BLaER1 (cell line): Measurements from ENCODE around the gene PLA2G6.
A peak's percentile ranks its signal among the peaks of the same experiment; 100 is the strongest.

Source experiments
- H3K27ac ChIP-seq: shearing (Covaris generic); formaldehyde crosslinking; 2 replicates; pipeline ENCODE4 v1.8.1; 2022
- H3K27me3 ChIP-seq: shearing (Covaris generic); formaldehyde crosslinking; 2 replicates; pipeline ENCODE4 v1.8.1; 2022
- H3K36me3 ChIP-seq: shearing (Covaris generic); formaldehyde crosslinking; 2 replicates; pipeline ENCODE4 v1.8.1; 2022
- H3K4me1 ChIP-seq: shearing (Covaris generic); formaldehyde crosslinking; 2 replicates; pipeline ENCODE4 v1.8.1; 2022
- H3K4me2 ChIP-seq: shearing (Covaris generic); formaldehyde crosslinking; 2 replicates; pipeline ENCODE4 v1.8.1; 2022
- H3K4me3 ChIP-seq: shearing (Covaris generic); formaldehyde crosslinking; 2 replicates; pipeline ENCODE4 v1.8.1; 2022
- H3K9ac ChIP-seq: shearing (Covaris generic); formaldehyde crosslinking; 2 replicates; pipeline ENCODE4 v1.8.1; 2022
- H3K9me3 ChIP-seq: shearing (Covaris generic); formaldehyde crosslinking; 2 replicates; pipeline ENCODE4 v1.8.1; 2022
- H4K20me1 ChIP-seq: shearing (Covaris generic); formaldehyde crosslinking; 2 replicates; pipeline ENCODE4 v1.8.1; 2022
- Cebpa-rat ChIP-seq: shearing (Covaris generic); IDR thresholded peaks from 2 replicates; pipeline ENCODE4 v1.8.1; 2022

The PLA2G6 gene

DNA sequence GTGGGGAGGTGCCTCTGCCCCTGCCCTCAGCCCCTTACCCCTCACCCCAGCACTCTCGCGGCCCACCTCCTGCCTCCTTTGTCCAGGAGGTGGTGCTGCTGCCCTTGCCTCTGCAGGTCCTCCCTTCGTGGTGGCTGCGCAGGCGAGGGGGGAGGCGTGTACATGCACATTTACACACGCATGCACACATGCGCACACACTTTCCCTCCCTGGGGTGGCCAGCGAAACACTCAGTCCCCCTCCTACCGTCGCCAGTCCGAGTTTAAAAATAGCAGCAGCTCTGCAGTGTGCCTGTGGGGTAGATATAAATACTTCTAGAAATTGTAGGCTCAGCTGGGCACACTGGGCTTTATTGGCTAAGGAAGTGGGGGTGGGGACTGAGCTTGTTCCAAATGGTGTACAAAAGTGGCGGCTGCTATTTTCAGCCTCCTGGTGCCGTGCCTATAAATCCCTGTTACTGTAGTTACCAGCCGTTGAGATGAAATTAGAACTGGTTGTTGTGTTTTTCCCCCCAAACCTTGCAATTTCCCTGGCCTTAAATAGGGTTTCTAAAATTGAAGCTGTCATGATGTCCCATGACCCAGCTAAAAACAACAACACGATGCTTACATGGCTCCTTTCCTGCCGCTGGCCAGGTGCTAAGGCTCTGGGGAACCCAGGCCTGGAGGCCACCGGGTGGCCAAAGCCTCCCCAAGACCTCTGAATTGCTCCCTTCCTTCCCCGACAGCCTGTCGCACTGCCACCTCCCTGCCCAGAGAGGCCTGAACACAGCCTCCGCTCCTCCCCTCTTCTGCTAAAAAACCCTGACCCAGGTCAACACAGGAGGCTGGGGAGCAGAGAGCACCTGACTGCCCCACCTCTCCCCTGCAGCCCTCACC is 112.0 kb downstream of the PLA2G6 start:
- peak overlapping the region; percentile 98 for H3K4me2 ChIP-seq
- H3K27me3 ChIP-seq, result no peaks in the 10 kb centered on the region
- peak overlapping the region; percentile 93 for H3K9ac ChIP-seq
- no peaks in the 10 kb centered on the region for H3K9me3 ChIP-seq
- H3K4me3 ChIP-seq, result peak overlapping the region; percentile 70
- peaks cover 93% of the 10 kb centered on the region for H3K4me1 ChIP-seq
- peak overlapping the region; percentile 98 for H3K27ac ChIP-seq
- TF ChIP-seq Cebpa-rat, result no peak
- H3K36me3 ChIP-seq, result peaks cover 17% of the 10 kb centered on the region; the same call in 1 of the 2 replicates
- no peaks in the 10 kb centered on the region for H4K20me1 ChIP-seq

DNA sequence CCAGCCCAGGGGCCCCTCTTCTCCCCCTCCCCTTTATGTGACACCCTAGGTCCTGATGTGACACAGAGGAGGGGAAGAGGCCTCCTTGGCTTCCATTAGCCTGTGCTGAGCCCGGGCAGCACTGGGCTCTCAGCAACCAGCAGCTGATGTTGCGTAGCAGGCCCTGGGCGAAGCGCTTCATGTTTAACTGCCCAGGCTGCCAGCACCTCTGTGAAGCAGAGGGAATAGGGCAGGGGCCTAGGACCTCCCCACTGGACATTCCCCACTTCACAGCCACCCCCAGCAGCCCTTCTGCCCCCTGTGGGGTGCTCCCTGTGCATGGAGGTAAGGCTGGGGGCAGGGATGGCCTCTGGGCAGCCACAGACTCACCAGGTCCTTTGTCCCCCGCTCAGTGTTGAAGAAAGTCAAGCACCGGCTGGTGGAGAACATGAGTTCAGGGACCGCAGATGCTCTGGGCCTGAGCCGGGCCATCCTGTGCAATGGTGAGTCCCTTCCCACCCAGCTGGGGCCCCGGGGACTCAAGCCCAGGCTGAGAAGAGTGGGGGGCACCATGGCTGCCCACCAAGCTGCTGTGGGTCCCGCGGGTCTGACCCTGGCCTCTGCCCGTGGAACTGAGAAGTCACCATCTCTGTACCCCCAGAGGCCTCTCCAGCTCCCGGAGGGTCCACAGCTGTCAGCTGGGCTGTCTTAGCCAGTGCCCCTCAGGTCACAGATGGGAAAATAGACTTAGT is 112.8 kb downstream of the PLA2G6 start:
- H3K4me1 ChIP-seq, result peaks cover 89% of the 10 kb centered on the region
- no peaks in the 10 kb centered on the region for H4K20me1 ChIP-seq
- peak overlapping the region; percentile 70 for H3K4me3 ChIP-seq
- peak overlapping the region; percentile 98 for H3K27ac ChIP-seq
- no peaks in the 10 kb centered on the region for H3K27me3 ChIP-seq
- H3K36me3 ChIP-seq, result peaks cover 23% of the 10 kb centered on the region
- H3K4me2 ChIP-seq, result peak overlapping the region; percentile 98
- H3K9me3 ChIP-seq, result no peaks in the 10 kb centered on the region
- H3K9ac ChIP-seq, result peak overlapping the region; percentile 93
- no peak for TF ChIP-seq Cebpa-rat

DNA sequence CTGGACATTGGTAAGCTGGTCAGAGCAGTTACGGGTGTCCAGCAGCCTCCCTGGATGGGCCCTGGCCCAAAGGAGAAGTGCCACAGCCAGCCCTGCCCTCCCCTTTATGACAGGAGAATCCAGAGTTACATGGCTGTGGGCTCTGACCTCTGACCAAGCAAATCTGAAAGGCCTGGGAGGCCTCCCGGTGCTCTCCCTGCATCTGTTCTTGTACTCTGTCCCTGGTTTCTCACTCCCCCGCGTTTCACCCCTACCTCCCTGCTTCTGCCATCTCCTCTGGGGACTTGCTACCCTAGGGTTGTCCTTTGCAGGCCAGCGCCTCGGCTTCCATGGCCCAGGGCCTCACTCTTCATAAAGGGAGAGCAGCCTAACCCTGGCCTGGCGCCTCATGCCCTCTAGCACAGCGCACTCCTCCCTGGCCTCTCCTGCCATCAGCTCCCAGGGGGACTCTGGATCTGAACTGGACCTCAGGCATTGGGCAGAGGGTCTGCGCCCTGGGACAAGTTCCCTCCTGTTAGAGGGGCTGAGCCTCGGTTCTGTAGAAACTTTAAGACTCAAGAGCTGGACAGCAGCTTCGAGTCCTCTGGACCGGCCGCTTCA is 113.8 kb downstream of the PLA2G6 start:
- Histone ChIP-seq H3K4me2 (peak overlapping the region; percentile 98), H3K9me3 (no peaks in the 10 kb centered on the region), H3K36me3 (peaks cover 20% of the 10 kb centered on the region), H4K20me1 (no peaks in the 10 kb centered on the region), H3K27ac (peak overlapping the region; percentile 98), H3K4me3 (peak overlapping the region; percentile 70), H3K4me1 (peaks cover 87% of the 10 kb centered on the region), H3K27me3 (no peaks in the 10 kb centered on the region), H3K9ac (peak overlapping the region; percentile 93)
- TF ChIP-seq Cebpa-rat, result no peak

DNA sequence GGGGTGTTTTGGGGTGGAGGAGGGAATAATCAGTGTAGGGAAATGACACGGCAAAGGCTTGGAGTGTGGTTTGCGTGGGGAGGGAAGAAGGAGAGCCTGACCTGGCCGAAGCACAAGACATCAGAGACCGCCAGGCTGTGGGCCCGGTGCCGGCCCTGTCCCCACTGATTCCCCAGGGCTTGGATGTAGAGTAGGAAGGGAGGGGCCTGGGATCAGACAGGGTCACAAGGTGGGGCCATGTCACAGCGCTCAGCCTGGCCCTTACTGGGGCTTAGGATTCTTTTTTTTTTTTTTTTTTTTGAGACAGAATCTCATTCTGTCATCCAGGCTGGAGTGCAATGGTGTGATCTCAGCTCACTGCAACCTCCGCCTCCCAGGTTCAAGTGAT is 114.6 kb downstream of the PLA2G6 start:
- Histone ChIP-seq H3K27ac (peak overlapping the region; percentile 98), H3K27me3 (no peaks in the 10 kb centered on the region), H3K36me3 (peaks cover 20% of the 10 kb centered on the region), H3K9ac (peak overlapping the region; percentile 93), H4K20me1 (no peaks in the 10 kb centered on the region), H3K9me3 (no peaks in the 10 kb centered on the region), H3K4me1 (peaks cover 82% of the 10 kb centered on the region), H3K4me3 (peak overlapping the region; percentile 70), H3K4me2 (peak overlapping the region; percentile 98)
- no peak for TF ChIP-seq Cebpa-rat

DNA sequence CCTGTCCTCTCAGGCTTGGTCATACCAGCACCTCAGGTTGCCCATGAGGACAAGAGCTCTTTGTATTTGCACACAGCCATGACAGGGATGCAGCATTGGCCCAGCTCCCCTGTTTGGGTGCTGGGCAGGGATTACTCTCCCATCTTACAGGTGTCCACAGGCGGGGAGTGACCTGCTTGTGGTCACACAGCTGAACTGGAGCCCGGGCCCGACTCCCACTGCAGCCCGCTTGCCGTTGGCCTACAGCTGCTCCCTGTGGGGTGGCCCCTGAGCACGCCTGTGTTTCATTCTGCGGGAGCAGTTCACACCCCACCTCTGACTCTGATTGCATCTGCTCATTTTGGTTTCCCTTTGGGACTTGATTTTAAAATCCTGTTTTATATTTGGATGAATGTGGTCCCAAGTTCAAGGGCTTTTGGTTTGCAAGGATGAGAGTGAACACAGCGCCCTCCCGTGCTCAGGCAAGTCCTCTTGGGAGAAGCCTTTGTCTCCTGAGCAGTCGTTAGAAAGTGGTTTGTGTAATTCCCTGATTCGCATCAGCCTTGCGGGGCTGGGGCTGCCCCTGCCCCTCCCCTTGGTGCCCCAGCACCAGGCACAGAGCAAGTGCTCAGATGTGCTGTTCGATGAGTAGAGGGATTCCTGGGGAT is 115.1 kb downstream of the PLA2G6 start:
- no peaks in the 10 kb centered on the region for H4K20me1 ChIP-seq
- TF ChIP-seq Cebpa-rat, result no peak
- peak overlapping the region; percentile 98 for H3K27ac ChIP-seq
- H3K9me3 ChIP-seq, result no peaks in the 10 kb centered on the region
- peak overlapping the region; percentile 70 for H3K4me3 ChIP-seq
- H3K36me3 ChIP-seq, result peaks cover 20% of the 10 kb centered on the region
- no peaks in the 10 kb centered on the region for H3K27me3 ChIP-seq
- H3K4me1 ChIP-seq, result peaks cover 77% of the 10 kb centered on the region
- peak overlapping the region; percentile 93 for H3K9ac ChIP-seq
- H3K4me2 ChIP-seq, result peak overlapping the region; percentile 98

DNA sequence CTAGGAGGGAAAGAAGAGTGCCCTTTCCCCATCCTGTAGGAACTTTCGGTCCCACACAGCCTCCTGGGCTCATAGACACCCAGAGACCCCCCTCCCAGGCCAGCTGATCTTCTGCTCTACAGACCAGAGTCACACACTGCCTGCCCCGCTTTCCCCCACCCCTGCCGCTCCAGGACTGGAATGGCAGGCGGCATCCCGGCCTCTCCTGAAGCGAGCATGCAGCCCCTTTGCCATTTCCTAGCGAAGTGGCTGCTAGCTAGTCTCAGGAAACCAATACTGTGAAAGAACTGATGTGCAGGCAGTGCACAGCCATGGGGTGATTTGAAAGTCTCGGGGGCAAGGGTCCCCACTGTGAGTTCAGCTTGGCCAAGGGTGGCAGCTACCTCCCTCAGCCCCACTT is 116.1 kb downstream of the PLA2G6 start:
- Histone ChIP-seq H4K20me1 (no peaks in the 10 kb centered on the region), H3K27ac (peak overlapping the region; percentile 98), H3K27me3 (no peaks in the 10 kb centered on the region), H3K36me3 (peaks cover 20% of the 10 kb centered on the region), H3K4me3 (no peak overlapping the region), H3K4me1 (peaks cover 67% of the 10 kb centered on the region), H3K9me3 (no peaks in the 10 kb centered on the region), H3K4me2 (peak overlapping the region; percentile 98), H3K9ac (peak overlapping the region; percentile 93)
- no peak for TF ChIP-seq Cebpa-rat

DNA sequence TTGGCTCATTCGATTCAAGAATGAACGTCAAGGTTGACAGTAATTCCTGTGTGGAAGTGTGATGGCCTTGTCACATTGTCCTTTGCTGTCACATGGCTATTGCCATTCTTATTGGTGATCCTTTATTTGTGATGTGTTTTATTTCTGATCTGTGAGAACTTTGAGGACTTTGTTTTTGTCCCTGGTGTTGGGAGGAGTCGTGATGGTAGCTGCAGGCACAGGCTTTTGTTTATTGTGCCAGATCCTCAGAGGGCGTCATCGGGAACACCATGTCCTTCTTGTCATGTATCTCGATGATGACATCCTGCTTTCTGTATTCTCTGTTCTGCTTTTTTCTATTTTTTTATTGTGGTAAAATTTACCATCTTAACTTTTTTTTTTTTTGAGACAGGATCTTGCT is 118.8 kb downstream of the PLA2G6 start:
- TF ChIP-seq Cebpa-rat, result no peak
- H3K9me3 ChIP-seq, result no peaks in the 10 kb centered on the region
- no peaks in the 10 kb centered on the region for H3K27me3 ChIP-seq
- H3K27ac ChIP-seq, result no peak overlapping the region
- H3K9ac ChIP-seq, result no peak overlapping the region
- no peak overlapping the region for H3K4me3 ChIP-seq
- H3K4me2 ChIP-seq, result peak overlapping the region; percentile 34; the same call in 1 of the 2 replicates
- peaks cover 20% of the 10 kb centered on the region for H3K36me3 ChIP-seq
- H3K4me1 ChIP-seq, result peaks cover 45% of the 10 kb centered on the region
- H4K20me1 ChIP-seq, result no peaks in the 10 kb centered on the region
